HG02642 (cell line): ENCODE data around the gene IRGC.

Experiments used
- ATAC-seq: cut with Tn5 transposase; IDR thresholded peaks from one replicate; pipeline ENCODE4 v1.9.1; 2021; ENCODE audit warnings: mild to moderate bottlenecking; ENCODE audit not compliant: unreplicated experiment, poor library complexity

IRGC gene

GRCh38 chr19:43690890-43691289 lies 25.0 kb upstream of the IRGC start:
- ATAC-seq, result no peak

DNA sequence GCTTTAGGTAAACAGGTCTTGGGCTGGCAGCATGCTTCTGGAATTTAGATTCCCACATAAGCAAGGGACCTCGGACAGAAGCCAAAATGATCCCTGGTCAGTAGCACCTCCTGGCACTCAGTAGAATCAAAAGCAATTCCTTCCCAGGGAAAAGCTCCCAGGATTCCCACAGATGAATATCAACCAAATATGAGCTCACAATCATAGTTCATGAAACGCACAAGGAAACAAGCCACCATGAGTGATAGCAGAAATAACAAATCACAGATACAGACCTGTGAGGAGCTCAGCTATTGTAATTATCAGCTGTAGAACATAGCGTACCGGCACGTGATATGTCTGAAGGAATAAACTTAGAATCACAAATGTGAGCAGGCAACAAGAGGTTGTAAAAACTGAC lies 24.1 kb upstream of the IRGC start:
- ATAC-seq, result no peak

GRCh38 chr19:43692385-43692784 lies 23.5 kb upstream of the IRGC start:
- no peak for ATAC-seq

DNA sequence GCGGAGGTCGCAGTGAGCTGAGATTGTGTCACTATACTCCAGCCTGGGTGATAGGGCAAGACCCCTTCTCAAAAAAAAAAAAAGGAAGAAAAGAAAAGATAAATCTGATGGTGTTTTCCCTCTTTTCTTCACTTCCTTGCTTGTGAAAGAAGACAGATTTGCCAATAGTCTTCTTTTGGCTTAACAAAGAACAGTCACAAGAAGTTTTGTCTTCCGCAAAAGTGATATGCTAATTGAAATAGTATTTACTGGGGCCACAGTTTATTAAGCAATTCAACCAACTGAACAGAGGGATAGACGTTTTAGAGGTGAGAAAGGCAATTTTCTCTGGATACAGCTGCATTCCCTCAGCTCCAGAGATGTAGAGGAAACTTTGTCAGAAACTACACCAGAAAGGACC lies 23.0 kb upstream of the IRGC start:
- ATAC-seq, result no peak

DNA sequence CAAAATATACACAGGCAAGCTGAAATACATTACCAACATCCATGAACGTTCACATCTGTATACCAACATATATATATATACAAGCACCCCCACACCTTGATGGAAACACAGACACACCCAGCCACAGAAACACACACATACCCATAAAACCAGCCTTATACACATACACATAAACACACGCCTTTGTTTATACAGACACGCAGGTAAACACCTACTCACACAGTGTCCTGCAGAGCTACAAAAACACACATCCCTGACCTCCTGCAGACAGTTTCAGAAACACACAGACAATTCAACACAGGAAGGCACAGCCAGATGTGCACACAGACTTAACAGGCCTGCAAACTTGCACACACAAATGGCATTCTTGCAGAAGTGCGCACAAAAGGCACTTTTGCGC lies 21.3 kb upstream of the IRGC start:
- no peak for ATAC-seq

DNA sequence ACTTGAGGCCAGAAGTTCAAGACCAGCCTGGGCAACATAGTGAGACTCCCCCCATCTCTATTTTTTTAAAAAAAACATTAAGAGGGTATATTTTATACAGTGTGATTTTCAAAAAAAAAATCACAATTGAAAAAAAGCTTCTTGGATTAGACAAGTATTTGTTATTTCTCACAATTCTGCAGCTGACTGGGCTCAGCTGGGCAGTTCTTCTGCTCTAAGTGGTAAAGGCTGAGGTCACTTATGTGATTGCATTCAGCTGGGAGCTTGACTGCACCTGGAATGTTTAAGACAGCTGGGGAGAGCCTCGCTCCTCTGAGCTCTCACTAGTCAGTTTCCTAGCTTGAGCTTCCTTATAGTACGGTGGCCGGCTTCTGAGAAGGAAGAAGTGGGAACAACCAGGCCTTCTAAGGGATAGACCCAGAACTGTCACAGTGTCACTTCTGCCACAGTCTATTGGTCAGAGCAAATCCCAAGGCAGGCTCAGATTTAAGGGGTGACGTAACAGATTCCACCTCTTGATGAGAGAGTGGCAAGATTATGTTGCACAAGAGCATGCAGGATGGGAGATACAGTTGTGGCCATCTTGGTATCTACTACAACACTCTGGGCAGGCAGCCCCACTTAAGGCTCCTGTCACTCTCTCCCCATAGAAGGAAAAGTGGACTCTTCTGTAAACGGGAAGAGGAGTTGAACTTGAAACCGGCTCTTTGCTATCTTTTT lies 19.7 kb upstream of the IRGC start:
- ATAC-seq, result no peak

DNA sequence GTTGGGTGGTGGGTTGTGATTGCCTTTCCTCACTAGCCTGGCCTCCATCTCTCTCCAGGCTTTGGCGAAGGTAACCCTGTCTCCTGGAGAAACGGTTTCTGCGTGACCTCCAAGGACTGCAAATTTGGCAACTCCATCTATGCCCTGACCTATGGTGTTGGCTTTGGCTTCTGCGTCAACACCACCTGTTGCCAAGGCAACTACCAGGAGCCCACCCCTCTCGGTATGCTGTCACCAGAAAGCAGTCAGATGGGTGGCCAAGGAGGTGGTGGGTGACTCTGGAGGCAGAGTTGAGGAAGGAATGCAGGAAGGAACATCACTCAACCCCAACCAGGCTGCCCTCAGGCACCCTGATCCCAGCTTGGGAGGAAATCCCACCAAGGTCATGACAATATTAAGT lies 18.6 kb upstream of the IRGC start:
- no peak for ATAC-seq

DNA sequence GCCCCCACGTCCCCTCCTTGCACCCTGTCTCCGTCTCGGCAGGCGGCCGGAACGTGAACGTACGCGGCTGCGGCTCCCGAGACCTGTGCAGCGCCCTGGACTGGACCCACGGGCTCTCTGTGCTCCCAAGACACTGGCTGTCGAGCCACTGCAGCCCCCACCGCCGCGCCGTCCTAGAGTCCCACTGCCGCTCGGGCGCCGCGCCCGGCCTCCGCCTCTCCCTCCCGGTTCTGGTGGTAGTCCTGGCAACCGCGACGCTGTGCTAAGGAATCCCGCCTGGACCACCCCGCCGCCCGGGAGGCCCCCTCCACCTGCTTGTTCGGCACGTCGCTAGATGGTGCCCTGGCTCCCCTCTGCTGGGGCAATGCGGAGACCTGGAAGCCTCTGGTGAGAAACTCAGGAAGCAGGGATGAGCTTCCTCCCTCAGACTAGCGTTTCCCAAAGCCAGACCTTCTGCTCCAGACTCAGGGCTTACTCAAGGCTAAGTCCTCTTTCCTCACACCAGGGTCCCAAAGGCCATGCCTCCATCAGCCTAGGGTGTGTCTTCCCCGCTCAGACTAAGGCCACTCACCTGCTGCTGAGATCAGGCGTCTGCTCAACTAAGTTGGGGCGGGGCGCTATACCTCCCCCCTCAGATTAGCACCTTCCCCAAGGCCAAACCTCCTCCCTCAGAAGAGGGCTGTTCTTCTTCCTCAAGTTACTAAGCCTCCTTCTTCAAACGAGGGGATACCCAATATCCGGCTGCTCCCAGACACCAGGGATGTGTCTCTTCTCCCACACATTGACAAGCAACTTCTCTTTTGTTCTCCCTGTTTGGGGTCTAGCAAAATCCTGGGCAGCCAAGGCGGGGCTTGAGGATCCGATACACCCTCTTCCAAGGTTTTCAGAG lies 16.1 kb upstream of the IRGC start:
- ATAC-seq, result no peak

DNA sequence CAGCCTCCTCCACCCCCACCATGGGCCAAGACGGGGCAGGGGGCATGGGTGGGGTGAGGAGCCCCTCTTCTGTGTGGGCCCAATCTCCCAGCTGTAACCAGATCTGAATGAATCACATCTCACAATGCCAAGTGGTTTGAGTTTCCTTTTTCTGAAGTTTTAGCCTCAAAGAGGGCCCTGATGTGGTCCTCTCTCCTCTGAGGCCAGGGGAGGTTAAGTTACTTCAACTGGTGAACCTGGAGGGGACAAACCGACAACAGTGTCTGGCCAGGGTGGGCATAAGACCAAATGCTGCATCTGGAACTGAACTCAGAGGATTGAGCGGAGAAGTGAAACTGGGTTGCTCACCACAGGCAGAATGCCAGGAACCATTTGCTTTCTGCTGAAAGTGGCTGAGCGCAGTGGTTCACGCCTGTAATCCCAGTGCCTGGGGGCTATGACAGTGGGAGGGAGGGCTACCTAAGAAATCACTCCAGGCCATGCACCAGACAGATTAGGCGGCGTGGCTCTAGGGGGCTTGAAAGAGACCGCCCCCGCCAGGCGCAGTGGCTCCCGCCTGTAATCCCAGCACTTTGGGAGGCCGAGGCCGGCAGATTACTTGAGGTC lies 15.4 kb upstream of the IRGC start:
- no peak for ATAC-seq

DNA sequence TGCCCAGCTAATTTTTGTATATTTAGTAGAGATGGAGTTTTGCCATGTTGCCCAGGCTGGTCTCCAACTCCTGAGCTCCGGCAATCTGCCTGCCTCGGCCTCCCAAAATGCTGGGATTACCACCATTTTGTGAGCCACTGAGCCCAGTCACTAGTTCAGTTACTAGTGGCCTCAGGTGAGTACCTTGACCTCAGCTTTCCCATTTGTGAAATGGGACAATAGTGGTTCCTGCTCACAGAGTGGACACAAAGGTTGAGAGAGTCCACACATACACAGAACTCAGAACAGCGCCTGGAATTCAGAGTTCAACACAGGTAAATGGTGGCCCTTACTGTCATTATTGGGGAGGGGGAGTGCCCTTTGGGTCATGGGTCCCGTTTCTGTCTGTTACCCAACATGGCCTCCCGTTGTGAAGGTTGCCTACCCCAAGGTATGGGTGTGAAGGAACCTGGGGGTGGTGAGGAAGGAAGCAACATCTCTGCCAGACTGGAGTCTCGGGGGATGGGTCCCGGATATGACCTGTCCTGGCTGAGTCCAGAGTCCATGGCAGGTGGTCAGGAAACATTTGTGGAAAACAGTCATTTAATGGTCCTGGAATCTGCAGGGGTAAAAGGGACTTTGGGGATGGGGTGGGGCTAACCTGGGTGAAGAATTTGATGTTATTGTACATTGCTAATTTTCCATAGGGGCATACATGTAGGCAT lies 11.7 kb upstream of the IRGC start:
- no peak for ATAC-seq

- no peak for ATAC-seq
These were observed 10.1 kb upstream of the IRGC start for GRCh38 chr19:43705729-43706128.

DNA sequence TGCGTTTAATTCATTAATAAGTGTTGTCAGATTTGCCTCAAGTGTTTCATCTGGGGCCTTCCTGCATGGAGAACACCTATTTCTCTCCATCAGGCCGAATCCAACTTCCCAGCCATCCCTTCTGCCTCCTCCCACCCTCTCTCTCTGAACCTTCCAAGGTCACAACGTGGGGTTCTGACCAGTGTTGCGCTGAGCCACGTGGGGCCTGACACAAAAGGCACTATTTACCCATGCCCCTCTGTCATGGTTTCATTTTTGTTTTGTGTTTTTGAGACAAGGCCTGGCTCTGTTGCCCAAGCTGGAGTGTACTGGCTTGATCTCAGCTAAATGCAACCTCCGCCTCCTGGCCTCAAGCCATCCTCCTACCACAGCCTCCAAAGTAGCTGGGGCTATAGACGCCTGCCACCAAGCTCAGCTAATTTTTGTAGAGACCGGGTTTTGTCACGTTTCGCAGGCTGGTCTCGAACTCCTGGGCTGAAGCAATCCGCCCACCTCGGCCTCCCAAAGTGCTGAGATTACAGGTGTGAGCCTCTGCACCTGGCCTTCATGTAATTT lies 8.6 kb upstream of the IRGC start:
- no peak for ATAC-seq

DNA sequence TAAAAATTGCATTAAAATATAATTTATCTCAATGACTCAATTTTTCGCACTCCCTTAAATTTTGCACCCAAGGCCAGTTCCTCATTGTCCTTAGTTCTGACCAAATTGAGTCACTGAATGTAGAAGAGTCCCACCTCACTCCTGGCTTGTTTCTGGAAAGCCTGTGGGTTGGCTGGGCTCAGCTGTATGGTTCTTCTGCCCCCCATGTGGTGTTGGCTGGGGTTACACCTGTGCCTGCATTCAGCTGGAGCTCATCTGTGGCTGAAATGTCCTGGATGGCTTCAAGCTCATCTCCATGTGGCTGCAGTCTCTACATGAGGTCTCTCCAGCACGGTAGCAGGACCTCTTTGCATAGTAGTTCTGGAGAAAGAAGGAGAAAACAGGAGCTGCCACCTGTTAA lies 7.2 kb upstream of the IRGC start:
- no peak for ATAC-seq

DNA sequence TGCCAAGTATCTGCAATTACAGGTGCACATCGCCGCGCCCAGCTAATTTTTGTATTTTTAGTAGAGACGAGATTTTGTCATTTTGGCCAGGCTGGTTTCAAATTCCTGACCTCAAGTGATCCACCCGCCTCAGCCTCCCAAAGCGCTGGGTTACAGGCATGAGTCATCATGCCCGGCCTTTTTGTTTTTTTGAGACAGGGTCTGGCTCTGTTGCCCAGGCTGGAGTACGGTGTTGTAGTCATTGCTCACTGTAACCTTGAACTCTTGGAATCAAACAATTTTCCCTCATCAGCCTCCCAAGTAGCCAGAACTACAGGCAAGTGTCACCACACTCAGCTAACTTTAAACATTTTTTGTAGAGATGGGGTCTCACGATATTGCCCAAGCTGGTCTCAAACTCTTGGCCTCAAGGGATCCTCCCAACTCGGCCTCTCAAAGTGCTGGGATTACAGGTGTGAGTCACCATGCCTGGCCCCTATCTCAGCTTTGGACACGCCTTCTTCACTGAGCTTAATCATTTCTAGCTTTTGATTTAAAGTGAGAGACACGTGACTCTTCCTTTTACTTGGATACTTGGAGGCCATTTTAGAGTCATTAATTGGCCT lies 4.0 kb upstream of the IRGC start:
- ATAC-seq, result no peak

DNA sequence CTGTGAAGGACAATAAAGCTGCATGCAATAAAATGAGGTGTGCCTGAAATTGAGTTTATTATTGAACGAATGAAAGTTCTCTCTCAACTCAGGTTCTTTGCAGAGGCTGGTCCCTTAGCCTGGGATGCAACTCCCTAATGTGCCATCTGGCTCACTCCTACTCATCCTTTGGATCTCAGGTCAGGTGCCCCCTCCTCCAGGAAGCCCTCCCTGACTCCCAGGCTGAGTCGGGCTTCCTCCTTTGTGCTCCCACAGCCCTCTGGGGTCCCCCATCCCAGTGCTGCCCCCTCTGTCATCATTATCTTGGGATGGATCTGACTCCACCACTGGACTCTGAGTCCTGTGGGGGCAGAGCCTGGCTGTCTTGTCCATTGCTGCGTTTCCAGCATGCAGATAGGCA lies 2.7 kb upstream of the IRGC start:
- ATAC-seq, result no peak

- ATAC-seq, result no peak
These were observed 2.9 kb downstream of the IRGC start for GRCh38 chr19:43718627-43719377.

- ATAC-seq, result no peak
These were observed 3.5 kb downstream of the IRGC start for GRCh38 chr19:43719378-43719868.

- ATAC-seq, result no peak
These were observed 4.0 kb downstream of the IRGC start for GRCh38 chr19:43719918-43720317.

DNA sequence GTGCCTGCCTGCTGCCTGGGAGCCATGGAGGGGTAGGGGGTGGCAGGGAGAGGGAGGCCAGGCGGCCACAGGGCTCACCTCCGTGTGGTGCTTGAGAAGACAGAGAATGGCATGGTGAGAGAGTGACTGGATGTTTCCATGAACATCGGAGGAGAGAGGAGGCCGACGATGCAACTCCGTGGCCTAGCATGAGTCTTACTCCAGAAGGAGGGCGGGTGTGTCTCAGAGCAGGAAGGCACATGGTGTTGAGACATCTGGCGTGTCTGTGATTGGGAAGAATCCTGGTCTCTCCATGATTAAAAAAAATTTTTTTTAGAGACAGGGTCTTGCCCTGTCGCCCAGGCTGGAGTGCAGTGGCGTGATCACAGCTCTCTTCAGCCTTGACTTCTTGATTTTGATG lies 5.1 kb downstream of the IRGC start:
- ATAC-seq, result no peak
